ENCODE data around the gene GMDS.

The GMDS gene

DNA sequence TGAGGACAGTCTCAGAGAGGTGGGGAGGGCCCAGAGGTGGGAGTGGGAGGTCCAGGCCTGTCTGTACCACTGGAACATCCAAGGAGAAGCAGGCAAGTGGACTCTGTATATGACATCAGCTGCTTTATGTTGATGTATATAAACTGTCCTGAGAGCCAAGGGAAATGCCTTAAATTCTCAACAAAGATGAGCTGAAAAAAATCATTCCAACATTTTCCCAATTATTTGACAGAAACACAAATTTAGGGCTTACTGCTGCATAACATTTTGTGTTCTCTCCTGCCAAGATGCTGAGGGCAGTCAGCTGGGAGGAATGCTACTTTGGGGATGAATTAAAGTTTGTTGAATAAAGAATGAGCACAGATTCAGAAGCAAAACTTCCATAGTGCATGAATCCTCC, 582.9 kb downstream of the GMDS start:
- no peak for DNase-seq

DNA sequence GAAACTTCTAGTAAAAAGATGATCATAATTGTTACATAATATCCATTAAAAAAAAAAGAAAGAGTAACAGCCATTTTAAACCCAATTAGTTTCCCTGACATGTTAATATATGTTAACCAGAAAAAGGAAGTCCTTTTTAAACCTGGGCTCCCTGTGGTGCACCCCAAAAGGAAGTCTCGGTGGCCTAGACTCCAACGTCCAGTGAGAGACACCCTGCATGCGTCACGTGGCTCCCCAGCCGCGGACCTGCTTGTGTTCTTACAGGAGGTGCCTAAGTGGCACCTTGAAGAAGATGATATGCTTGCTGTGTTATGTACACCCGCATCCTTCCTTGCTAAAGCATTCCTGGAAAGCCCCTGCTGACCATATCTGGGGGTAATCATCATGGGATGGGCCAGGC, 585.6 kb downstream of the GMDS start:
- no peak for DNase-seq

DNA sequence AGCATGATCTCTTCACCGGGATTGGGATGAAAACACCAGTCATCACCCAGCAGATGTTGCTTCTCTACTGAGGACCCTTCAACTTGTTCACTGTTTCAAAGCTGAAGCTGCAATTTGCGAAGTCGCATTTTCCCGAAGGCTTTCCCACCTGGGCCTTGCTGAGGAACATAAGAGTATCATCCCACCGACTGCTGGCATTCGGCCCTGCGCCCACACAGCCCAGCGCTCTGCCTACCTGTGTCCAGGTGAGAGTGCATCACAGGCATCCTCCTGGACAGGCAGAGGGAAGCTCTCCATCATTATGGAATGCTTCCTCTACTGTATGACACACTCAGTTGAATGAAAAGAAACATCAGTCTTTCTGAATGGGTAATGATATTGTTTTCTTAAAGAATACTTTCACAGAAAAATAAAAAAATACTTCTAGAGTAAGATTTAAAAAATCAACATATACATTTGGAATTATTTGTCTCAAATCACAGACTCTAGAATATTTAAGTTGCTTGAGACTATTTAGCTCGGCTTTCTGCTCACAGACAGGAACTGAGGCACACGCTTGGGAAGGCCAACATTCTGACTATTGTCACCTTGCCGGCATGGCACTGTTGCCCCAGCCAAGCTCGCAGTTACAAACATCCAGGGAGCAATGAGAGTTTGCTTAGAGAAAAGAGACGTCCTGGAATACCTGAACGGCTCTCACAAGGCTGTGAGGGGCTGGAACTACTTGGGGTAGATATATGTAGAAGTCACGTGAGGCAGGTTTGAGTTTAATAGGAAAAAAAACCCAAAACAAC, 587.0 kb downstream of the GMDS start:
- DNase-seq: no peak

DNA sequence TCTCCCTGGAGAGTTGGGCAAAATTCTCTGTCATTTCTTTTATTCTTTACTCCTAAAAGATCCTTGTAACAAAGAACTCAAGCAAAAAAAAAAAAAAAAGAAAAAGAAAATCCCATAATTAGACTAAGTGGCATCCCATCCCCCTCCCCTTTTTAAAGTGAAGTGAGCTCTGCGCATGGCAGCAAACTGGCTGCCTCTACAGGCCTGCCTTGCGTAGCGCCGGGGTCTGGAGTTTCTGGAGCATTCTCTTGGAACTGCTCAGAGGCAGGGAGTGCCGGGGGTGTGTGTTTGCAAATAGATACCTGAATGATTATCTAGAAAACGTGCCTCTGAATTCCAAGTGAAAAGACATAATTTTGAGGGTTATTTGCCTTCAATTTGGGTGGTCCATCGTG, 587.6 kb downstream of the GMDS start:
- no peak for DNase-seq

DNA sequence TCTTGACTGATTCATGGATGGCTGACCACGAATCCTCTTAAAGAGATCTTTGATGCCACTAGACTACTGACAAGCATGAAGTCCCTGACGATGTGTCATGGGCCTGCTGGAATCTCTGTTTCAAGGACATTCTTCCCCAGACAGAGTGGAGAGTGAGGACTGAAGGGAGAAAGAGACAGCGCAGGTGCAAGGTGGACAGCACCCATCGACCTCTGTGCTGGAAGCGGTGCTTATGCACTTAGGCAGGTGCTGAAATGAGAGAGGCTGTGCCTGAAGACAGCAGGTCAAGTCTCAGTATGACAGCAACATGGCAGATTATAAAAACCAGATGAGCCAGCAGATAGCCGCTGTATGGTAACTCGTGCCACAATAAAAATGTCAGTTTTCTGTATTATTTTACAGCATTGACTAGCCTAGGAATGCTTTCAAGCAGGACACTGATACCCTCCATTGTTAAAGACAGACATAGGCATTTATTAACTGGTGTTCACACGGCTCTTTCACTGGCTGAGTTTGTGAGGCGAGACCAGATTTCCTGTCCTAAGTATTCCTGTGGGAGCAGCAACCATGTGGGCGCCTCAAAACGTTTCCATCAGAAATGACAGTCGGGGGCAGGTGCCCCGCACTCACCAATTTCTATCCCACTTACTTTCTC, 588.2 kb downstream of the GMDS start:
- DNase-seq: no peak

DNA sequence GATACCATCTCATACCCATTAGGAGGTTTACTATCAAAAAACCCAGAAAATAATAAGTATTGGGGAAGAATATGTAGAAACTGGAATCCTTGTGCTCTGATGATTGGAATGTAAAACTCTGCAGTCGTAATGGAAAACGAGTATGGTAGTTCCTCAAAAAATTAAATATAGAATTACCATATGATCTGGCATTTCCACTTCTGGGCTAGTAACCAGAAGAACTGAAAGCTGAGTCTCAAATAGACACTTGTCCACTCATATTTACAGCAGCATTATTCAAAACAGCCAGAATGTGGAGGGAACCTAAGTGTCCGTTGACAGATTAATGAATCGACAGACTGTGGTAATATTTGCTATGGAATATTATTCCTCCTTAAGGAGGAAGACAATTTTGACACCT, 591.4 kb downstream of the GMDS start:
- DNase-seq: no peak

DNA sequence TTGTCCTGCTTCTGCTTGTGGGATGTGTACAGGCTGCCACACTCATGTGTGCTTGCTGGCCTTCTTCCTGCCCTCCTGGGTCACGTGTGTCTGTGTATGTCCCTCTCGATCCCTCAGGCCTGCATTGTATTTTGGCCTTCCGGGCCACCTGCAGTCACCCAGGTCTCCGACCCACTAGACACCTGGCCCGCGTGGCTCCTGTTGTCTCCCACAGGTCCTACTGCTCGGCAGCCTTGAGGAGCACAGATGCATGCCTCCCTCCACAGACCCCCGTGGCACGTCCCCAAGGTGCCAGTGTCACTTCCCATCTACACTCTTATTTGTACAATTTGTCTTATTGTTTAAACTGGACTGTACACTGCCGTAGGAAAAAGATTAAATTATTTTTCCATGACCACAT, 592.6 kb downstream of the GMDS start:
- DNase-seq: no peak

DNA sequence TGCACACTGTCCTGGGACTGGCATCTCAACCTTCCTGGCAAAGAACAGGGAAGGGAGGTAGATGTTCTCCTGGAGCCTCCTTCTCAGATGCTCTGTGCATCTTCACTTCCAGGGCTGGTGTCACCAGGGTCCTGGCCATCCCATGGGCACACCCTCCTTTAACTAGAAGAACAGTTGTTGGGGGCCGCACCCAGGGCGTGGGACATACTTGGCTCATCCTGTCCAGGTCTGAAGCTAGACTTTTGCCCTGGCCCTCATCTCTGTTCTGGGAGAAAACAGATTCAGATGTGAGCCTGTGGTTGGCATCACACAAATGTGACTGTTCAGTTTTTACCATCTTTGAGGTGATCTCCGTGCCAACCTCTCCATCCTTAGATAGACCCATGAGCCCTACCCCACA, 594.0 kb downstream of the GMDS start:
- DNase-seq: no peak

DNA sequence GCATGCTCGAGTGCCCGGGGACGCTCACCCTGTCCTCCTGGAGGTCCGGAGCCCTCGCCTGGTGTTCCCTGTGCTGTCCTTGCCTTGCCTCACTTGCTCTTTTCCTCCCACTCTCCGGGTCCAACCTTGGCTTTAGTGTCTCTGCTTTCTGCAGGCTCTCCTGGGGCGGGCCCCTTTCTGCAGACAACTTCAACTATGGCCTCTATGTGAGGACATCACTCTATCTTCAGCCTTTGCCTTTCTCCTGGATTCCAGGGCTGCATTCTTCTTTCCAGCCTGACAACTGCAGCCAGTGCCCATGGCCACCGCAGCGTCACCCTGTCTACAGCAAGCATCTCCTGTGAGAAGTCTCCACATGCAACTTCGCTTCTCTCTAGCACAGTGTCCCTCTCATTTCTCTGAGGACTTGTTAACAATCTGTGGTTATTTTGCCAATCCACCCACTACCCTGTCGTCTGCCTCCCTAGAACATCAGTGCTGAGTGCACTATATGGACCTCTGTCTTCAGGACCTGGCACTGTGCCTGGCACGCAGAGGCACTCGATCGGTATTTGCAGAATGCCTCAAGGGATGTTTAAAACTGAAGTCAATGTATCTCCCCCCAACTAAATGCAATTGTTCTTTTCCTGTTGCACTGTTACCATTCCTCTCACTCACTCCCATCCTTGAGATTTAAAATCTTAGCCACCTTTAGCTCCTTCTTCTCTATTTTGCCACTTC, 599.8 kb downstream of the GMDS start:
- DNase-seq: no peak

DNA sequence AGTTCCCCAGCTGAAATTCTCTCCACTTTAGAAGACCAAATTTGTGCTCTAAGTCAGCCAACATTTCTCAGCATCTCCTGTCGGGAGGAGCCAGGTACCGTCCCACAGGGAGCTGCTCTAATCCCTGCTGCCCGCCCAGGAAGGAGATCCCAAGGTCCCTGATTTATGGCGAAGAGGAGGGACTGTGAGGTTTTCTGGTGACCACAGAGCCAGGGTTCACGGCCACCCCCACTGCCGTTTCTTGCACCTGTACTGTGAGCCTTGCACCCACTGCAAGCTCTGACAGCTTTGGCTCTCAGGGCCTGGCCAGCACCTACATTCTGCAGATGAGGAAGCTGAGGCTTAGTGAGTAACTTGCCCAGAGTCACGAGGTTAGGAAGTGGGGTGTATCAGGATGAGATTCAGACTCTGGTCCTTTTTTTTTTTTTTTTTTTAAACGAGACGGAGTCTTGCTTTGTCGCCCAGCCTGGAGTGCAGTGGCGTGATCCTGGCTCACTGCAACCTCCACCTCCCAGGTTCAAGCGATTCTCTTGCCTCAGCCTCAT, 600.8 kb downstream of the GMDS start:
- no peak for DNase-seq

DNA sequence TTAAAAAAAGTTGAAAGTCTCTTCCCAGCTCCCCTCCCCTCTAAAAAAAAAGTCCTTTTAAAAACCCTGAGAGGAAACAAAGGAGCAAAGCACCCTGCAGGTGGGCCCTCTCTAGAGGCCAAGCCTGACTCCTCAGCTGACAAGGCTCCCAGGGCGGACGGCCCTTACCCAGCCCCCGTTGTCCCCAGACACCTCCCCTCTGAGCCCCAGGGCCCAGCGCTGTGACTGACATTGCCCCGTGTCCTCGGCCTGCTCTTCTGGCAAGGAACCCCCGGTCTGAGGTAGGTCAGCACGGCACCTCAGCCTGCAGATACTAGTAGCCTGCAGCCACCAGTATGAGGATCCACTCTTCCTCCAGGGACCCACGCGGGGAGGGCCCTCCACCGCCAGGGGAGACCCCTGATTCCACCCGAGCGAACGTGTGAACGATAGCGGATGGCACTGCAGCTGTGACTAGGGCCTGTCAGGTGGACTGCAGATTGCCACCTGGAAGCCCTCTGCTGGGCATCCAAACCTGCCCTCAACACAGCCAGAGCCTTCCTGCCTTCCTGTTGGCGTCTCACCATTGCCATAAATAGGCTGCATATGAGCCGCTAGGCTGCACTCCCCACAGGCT, 601.5 kb downstream of the GMDS start:
- DNase-seq: no peak

DNA sequence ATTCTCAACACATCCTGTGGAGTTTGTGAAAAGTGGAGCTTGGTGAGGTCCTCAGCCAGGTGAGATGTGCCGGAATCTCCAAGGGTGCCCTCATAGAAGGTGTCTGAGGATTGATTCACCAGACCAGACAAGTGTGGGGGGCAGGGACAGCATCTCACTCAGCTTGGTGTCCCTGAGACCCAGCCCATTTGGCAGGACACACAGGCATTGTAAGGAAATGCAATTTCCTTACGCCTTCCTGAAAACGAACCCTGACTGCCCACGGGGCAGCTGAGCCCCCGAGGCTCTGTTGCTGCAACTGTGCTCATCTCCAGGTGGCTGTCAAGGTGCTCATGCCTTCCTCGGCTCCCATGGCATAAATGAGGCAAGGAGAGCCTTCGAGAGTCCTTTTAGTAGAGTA, 602.3 kb downstream of the GMDS start:
- DNase-seq: no peak

DNA sequence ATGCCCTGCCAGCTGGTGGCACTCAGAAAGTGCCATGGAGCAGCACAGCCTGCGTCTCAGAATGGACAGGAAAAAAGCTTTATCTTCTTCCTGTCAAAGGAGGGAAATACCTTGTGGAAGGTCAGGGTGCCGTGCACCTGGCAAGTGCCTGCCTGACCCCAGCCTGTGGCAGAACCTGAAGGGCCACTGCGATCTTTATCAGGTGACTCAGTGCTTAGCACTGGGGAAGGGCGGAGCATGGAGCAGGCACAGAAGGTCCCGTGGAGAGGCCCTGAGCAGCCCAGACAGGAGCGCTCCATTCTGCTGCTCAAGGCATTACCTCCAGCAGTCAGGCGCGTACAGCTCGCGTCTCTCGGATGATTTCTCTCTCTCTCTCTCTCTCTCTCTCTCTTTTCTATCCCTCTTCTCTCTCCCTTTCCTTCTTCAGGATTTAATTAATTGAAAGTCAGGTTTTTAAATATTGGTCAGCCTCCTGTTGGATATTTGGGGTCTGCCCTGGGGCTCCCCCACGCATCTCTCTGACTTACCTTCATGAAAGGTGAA, 604.0 kb downstream of the GMDS start:
- no peak for DNase-seq

DNA sequence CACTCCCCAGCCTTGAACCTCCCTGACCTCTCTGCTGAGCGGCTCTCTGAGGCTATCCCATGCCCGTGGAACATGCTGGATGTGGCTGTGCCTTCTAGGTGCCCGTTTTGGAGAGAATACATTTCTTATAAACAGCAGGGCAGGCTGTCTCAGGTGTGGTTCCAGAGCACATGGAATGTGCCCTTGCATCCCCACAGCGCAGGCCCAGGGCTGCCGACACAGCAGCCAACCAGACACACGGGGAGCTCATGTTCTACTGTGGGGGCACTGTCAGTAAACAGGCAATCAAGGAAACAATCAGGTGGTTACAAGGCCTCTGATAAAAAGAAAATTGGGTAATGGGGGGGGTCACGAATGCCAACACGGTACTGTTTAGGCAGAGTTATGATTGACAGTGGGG, 604.9 kb downstream of the GMDS start:
- no peak for DNase-seq

DNA sequence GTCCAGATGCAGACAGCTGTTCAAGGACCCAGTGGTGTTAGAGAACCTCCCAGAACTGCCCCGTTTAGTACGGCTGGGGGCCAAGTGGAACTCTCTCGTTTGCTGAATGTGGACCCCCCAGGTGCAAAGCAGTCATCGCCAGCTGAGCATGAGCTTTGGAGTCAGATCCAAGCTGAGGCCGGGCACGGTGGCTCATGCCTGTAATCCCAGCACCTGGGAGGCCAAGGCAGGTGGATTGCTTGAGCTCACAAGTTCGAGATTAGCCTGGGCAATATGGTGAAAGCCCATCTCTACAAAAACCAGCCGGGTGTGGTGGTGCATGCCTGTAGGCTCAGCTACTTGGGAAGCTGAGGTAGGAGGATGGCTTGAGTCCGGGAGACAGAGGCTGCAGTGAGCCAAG, 606.0 kb downstream of the GMDS start:
- DNase-seq: no peak

DNA sequence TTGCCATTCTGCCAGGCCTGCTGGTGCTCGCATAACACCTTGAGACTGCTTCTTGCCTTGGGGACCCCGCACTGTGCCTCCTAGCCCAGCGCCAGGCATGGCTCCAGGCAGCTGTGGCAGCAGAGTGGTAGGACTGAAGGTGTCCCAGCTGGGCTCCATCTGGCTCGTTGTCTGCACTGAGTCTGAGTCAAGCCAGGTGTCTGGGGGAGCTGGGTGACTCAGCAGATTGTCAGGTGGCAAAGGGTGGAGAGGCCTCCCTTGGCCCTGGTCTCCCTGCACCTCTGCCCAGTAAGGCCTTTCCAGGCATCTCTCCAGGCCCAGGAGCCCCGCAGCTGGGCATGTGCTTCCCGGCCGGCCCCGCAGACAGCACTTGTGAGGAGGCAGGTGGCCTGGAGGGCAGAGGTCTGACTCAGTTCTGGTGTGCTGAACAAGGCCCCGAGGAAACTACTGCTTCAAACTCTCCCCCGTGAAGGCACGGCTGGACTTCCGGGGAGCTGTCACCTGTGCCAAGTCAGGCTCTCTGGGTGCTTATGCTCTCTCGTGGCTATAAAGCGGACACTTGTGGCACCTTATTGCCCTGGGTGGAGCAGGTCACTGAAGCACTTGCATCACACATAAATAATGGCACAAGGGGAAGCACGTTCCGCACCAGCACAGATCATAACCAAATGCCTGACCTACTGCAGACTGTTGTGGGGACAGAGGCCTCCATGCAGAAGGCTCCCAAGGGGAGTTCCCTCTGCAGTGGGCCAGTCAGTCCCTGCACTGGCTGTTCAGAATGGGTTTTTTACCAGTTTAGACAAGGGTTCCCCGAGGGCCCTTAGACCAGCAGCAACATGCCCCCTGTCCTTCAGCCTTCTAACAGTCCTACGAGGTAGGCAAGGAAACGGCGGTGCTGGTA, 608.2 kb downstream of the GMDS start:
- DNase-seq: no peak

DNA sequence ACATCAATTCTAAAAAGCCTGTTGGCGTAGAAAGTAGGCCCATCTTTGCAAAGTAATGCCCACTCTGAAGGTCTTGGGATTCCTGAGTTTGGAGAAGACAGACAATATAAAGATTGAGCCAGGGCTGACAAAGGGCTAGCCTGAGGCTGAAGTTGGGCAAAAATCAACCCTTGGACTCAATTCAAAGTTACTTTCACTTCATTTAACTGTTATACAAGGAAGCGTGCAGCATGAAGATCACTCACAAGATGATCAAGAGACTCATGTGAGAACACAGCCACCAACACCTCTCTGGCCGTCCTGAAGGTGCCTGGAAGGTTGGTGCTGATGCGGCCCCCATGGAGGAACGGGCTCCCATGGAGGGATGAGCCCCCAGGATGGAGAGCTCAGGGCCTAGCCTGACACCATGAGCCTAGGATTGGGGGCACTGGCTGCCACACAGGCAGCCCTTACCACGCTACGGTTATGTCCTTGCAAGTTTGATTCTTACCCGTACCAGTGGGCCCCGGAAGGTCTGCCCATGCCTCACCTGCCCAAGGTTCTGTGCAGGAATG, 609.1 kb downstream of the GMDS start:
- DNase-seq: no peak

DNA sequence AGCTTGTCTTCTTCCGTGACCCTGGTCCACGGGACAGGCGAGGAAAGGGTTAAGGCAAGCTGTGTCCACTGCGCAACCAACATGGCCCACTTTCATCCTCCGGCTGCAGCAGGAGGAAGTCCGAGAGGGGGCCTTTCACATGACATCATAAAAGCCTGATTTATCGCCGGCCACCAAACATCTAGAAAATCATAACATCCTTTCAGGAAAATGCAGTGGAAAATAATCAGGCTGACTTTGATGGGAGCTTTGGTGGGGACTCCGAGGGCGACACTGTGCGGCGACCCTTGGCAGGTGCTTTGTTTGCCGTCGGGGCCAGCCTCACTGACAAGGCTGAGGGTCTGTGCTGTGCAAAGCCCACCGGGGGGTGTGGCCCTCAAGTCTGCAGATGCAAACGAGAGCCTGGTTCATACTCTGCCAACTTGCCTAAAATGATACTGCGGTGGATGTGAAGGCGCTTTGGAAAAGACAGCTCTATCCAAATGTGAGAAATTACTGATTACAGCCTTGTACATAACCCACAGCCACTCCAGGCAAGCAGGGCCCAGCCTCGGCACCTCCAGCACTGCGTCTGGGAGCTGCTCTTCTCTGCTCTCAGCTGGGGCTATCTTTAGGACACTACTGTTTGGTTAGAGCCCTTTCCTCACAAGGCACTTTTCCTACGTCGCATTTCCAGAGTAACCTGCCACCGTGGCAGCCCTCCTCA, 609.9 kb downstream of the GMDS start:
- no peak for DNase-seq

DNA sequence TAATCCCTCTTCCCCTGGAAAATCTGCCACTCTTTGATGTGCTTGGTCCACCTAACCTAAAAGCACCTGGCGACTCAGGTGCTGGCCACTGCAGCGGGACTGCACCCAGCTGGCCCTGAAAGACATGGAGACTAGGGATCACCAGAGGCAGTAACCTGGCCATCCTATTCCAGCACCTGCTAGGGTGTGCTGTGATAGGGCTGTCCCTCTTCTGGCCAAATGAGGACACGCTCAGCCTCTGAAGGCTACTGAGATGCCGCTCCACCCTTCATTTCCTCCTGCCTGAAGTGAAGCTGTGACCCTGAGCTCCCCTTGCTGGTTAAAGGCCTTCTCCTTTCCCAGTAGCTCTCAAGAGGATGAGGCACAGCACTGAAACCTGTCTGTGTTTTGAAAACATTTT, 611.3 kb downstream of the GMDS start:
- DNase-seq: no peak

DNA sequence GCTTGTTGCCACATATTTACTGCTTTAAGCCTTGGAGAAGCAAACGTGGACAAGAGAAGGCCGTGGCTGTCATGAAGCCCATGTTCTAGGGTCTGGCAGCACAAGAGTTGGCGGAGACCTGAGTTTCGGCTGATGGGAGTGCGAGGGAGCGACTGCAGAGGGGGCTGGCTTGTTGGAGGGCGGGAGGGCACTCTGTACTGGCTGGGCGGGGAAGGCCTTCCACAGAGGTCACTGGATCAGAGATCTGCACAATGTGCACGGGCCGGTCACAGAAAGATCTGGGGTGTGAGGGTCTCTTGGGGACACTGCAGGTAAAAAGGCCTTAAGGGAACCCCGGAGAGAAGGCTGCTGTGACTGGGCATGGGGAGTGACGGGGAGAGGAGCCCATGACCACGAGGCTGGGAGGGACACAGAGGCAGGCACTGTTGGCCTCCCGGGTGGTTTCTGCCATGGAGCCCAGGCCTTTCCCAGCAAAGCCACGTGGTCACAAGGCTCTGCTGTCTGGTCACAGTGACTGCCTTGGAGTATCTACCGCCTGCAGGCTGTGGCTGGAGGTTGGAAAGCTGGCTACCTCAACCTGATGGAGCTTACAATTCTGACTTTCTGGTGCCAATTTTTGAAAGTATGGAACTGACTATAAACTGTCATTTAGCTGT, 611.9 kb downstream of the GMDS start:
- no peak for DNase-seq

All from CD4-positive, alpha-beta T cell treated with Interferon alpha-2 for 1 hour (primary cell).